ENCODE results near the gene HIVEP1. TPM values are rescaled to one million over a fixed set of nuclear protein-coding genes. Genes with fewer than 3 reads are reported as not detected.

HIVEP1 gene
- total RNA-seq, 2 donors from 2014 or later = 12.5 to 15.2 TPM

GRCh38 chr6:12160326-12160725, 148.2 kb downstream of the HIVEP1 start:
- H3K9me3 ChIP-seq = no peaks in the 10 kb centered on the region
- H3K4me3 ChIP-seq = no peak overlapping the region
- no peak overlapping the region for H3K27ac ChIP-seq
- H3K27me3 ChIP-seq = no peaks in the 10 kb centered on the region
- intact Hi-C loops (cut with DNase I) = no loop called here
- peaks cover 0 to 10% of the 10 kb centered on the region in 2 donors for H3K36me3 ChIP-seq (replicated peaks in 1 of 2; ENCODE audit: insufficient read depth in 1 of 2, low read depth in 2 of 2)
- peak in 1 of 4 donors; percentile 14 for DNase-seq
- no peaks in the 10 kb centered on the region for H3K4me1 ChIP-seq
- peak; percentile 53 for ATAC-seq
- WGBS, 2 donors = 78 to 90% methylated on average over 4 of the region's 4 CpGs
- TF ChIP-seq POLR2A (IDR thresholded peaks at IDR 0.05) (no peak), CTCF (IDR thresholded peaks at IDR 0.05) (no peak)

- Histone ChIP-seq H3K9me3 (no peaks in the 10 kb centered on the region), H3K4me1 (no peaks in the 10 kb centered on the region), H3K27ac (no peak overlapping the region), H3K27me3 (no peaks in the 10 kb centered on the region), H3K4me3 (no peak overlapping the region), H3K36me3 (replicated peaks in 1 of 2; ENCODE audit: insufficient read depth in 1 of 2, low read depth in 2 of 2) (peaks cover 0 to 10% of the 10 kb centered on the region in 2 donors)
- 89 to 90% methylated on average over 5 of the region's 5 CpGs for WGBS, 2 donors
- ATAC-seq = no peak
- DNase-seq = no peak
- intact Hi-C loops (cut with DNase I) = no loop called here
- TF ChIP-seq POLR2A (IDR thresholded peaks at IDR 0.05) (no peak), CTCF (IDR thresholded peaks at IDR 0.05) (no peak)
Measured at GRCh38 chr6:12162213-12162612, 150.1 kb downstream of the HIVEP1 start.

GRCh38 chr6:12163149-12163548, 151.0 kb downstream of the HIVEP1 start:
- intact Hi-C loops (cut with DNase I) = no loop called here
- ATAC-seq = no peak
- no peak overlapping the region for H3K4me3 ChIP-seq
- H3K36me3 ChIP-seq (replicated peaks in 1 of 2; ENCODE audit: insufficient read depth in 1 of 2, low read depth in 2 of 2) = peaks cover 0 to 10% of the 10 kb centered on the region in 2 donors
- H3K9me3 ChIP-seq = no peaks in the 10 kb centered on the region
- WGBS, 2 donors = 76 to 85% methylated on average over 3 of the region's 3 CpGs
- H3K27me3 ChIP-seq = no peaks in the 10 kb centered on the region
- TF ChIP-seq CTCF (IDR thresholded peaks at IDR 0.05) (no peak), POLR2A (IDR thresholded peaks at IDR 0.05) (no peak)
- H3K4me1 ChIP-seq = no peaks in the 10 kb centered on the region
- no peak for DNase-seq
- no peak overlapping the region for H3K27ac ChIP-seq

- Histone ChIP-seq H3K27me3 (no peaks in the 10 kb centered on the region), H3K9me3 (no peaks in the 10 kb centered on the region), H3K36me3 (replicated peaks in 1 of 2; ENCODE audit: insufficient read depth in 1 of 2, low read depth in 2 of 2) (peaks cover 0 to 10% of the 10 kb centered on the region in 2 donors), H3K27ac (no peak overlapping the region), H3K4me1 (no peaks in the 10 kb centered on the region), H3K4me3 (no peak overlapping the region)
- intact Hi-C loops (cut with DNase I) = no loop called here
- DNase-seq = no peak
- no peak for ATAC-seq
- WGBS, 2 donors = 90 to 97% methylated on average over 17 to 19 of the region's 19 CpGs
- TF ChIP-seq POLR2A (IDR thresholded peaks at IDR 0.05) (no peak), CTCF (IDR thresholded peaks at IDR 0.05) (no peak)
Measured at GRCh38 chr6:12163744-12164507, 151.8 kb downstream of the HIVEP1 start.

- Histone ChIP-seq H3K4me1 (no peaks in the 10 kb centered on the region), H3K27ac (no peak overlapping the region), H3K36me3 (replicated peaks in 1 of 2; ENCODE audit: insufficient read depth in 1 of 2, low read depth in 2 of 2) (peaks cover 0 to 10% of the 10 kb centered on the region in 2 donors), H3K27me3 (no peaks in the 10 kb centered on the region), H3K4me3 (no peak overlapping the region), H3K9me3 (no peaks in the 10 kb centered on the region)
- intact Hi-C loops (cut with DNase I) = no loop called here
- TF ChIP-seq POLR2A (IDR thresholded peaks at IDR 0.05) (no peak), CTCF (IDR thresholded peaks at IDR 0.05) (no peak)
- ATAC-seq (no peak), DNase-seq (no peak)
Measured at GRCh38 chr6:12164508-12164770, 152.3 kb downstream of the HIVEP1 start.

All from body of pancreas (tissue), 4 donors.